WERI-Rb-1 (cell line): ENCODE measurements around the gene SLC6A6.

Source experiments
- DNase-seq: peaks from one replicate; pipeline ENCODE4 v3.0.0-alpha.2; 2020
- H3K27ac ChIP-seq: fragments of 250-450 bp; sonication (Bioruptor Pico); 2 replicates; pipeline ENCODE4 v1.5.1; 2020; ENCODE audit warnings: mild to moderate bottlenecking, moderate library complexity
- H3K27me3 ChIP-seq: fragments of 250-450 bp; sonication (Bioruptor Pico); 2 replicates; pipeline ENCODE4 v1.5.1; 2021; ENCODE audit warnings: mild to moderate bottlenecking, low read depth, moderate library complexity; ENCODE audit not compliant: insufficient read depth, severe bottlenecking
- H3K36me3 ChIP-seq: fragments of 250-450 bp; sonication (Bioruptor Pico); 2 replicates; pipeline ENCODE4 v1.5.1; 2020; ENCODE audit warnings: mild to moderate bottlenecking, moderate library complexity
- H3K4me3 ChIP-seq: 2 replicates; pipeline ENCODE4 v1.5.1; 2011; ENCODE audit warnings: low read depth, mild to moderate bottlenecking, control low read depth, low read length
- H3K9me3 ChIP-seq: fragments of 250-450 bp; sonication (Bioruptor Pico); 2 replicates; pipeline ENCODE4 v1.5.1; 2021; ENCODE audit warnings: mild to moderate bottlenecking, moderate library complexity; ENCODE audit not compliant: severe bottlenecking
- CTCF ChIP-seq: IDR thresholded peaks from 2 replicates; pipeline ENCODE4 v1.5.1; 2011; ENCODE audit warnings: low read depth, mild to moderate bottlenecking, control low read depth, inconsistent platforms, low read length

Gene SLC6A6

GRCh38 chr3:14369675-14370669, 32.4 kb upstream of the SLC6A6 start:
- Histone ChIP-seq H3K36me3 (no peaks in the 10 kb centered on the region), H3K27me3 (no peaks in the 10 kb centered on the region), H3K4me3 (no peak overlapping the region), H3K9me3 (no peaks in the 10 kb centered on the region), H3K27ac (peak overlapping the region; percentile 64)
- peak; percentile 69 for TF ChIP-seq CTCF
- peak; percentile 92 for DNase-seq

GRCh38 chr3:14370720-14371572, 31.5 kb upstream of the SLC6A6 start:
- DNase-seq, result no peak
- TF ChIP-seq CTCF, result no peak
- peak overlapping the region; percentile 22; the same call in 1 of the 2 replicates for H3K27ac ChIP-seq
- no peaks in the 10 kb centered on the region for H3K27me3 ChIP-seq
- H3K36me3 ChIP-seq, result no peaks in the 10 kb centered on the region
- no peaks in the 10 kb centered on the region for H3K9me3 ChIP-seq
- no peak overlapping the region for H3K4me3 ChIP-seq

GRCh38 chr3:14371573-14372474, 30.6 kb upstream of the SLC6A6 start:
- no peak for TF ChIP-seq CTCF
- no peak overlapping the region for H3K4me3 ChIP-seq
- DNase-seq, result no peak
- no peaks in the 10 kb centered on the region for H3K27me3 ChIP-seq
- H3K9me3 ChIP-seq, result no peaks in the 10 kb centered on the region
- no peaks in the 10 kb centered on the region for H3K36me3 ChIP-seq
- H3K27ac ChIP-seq, result no peak overlapping the region

- no peak for DNase-seq
- no peaks in the 10 kb centered on the region for H3K9me3 ChIP-seq
- TF ChIP-seq CTCF, result no peak
- no peak overlapping the region for H3K27ac ChIP-seq
- no peaks in the 10 kb centered on the region for H3K36me3 ChIP-seq
- H3K27me3 ChIP-seq, result no peaks in the 10 kb centered on the region
- no peak overlapping the region for H3K4me3 ChIP-seq
Observed at GRCh38 chr3:14372587-14372986, 29.8 kb upstream of the SLC6A6 start.

- TF ChIP-seq CTCF, result no peak
- no peaks in the 10 kb centered on the region for H3K36me3 ChIP-seq
- no peak overlapping the region for H3K4me3 ChIP-seq
- H3K27me3 ChIP-seq, result no peaks in the 10 kb centered on the region
- H3K9me3 ChIP-seq, result no peaks in the 10 kb centered on the region
- H3K27ac ChIP-seq, result peak overlapping the region; percentile 12
- no peak for DNase-seq
Observed at GRCh38 chr3:14373753-14374376, 28.5 kb upstream of the SLC6A6 start.
